Stomach (tissue), 4 donors: ENCODE measurements around the gene RABGAP1L.

Experiments
- CTCF ChIP-seq, 7 experiments: fragments of 450-650 bp in 4 of 7; fragments of 200-600 bp in 3 of 7; sonication (generic) in 3 of 7; IDR thresholded peaks; one replicate each; pipeline ENCODE4 v1.5.1; 2016 to 2019; ENCODE audit warnings: antibody characterized with exemption in 7 of 7, control low read depth in 2 of 7, mild to moderate bottlenecking in 1 of 7
- EP300 ChIP-seq: sonication (generic); formaldehyde crosslinking; IDR thresholded peaks from one replicate; pipeline ENCODE4 v1.6.1; 2017; ENCODE audit warnings: antibody characterized with exemption
- POLR2A ChIP-seq, 4 donors: fragments of 450-650 bp; IDR thresholded peaks; one replicate each; pipeline ENCODE4 v1.6.1; 2016; ENCODE audit warnings: antibody characterized with exemption in 4 of 4, control low read depth in 2 of 4, mild to moderate bottlenecking in 1 of 4, moderate library complexity in 1 of 4
- POLR2AphosphoS5 ChIP-seq, 3 donors: sonication (generic); formaldehyde crosslinking; IDR thresholded peaks; one replicate each; pipeline ENCODE4 v1.6.1; 2016; ENCODE audit warnings: antibody characterized with exemption in 3 of 3

GRCh38 chr1:174605198-174605597 lies 445.9 kb downstream of the RABGAP1L start:
- no peak for TF ChIP-seq CTCF (IDR thresholded peaks at IDR 0.05)
- no peak for TF ChIP-seq POLR2AphosphoS5 (IDR thresholded peaks at IDR 0.05)
- TF ChIP-seq POLR2A (IDR thresholded peaks at IDR 0.05): no peak
- no peak for TF ChIP-seq EP300
